HepG2 (cell line): ENCODE measurements around the gene KCNIP3. TPM values are rescaled to one million over a fixed set of nuclear protein-coding genes. Genes with fewer than 3 reads are reported as not detected.

Source experiments
- ELF3 ChIP-seq: IDR thresholded peaks from 2 replicates; pipeline ENCODE4 v1.6.1; 2016; ENCODE audit warnings: missing genetic modification reagents, missing compliant biosample characterization
- HNF4G ChIP-seq, 2 experiments: sonication (generic) in 1 of 2; formaldehyde crosslinking in 1 of 2; IDR thresholded peaks; 2 replicates each; pipeline versions ENCODE4 v1.4.0 to v1.6.1; 2011 to 2020; ENCODE audit warnings: borderline replicate concordance in 2 of 2, low read depth in 2 of 2, mild to moderate bottlenecking in 2 of 2, low read length in 1 of 2, missing genetic modification reagents in 1 of 2, moderate library complexity in 1 of 2
- HOXA3 ChIP-seq: sonication (generic); formaldehyde crosslinking; IDR thresholded peaks from 2 replicates; pipeline ENCODE4 v1.5.0; 2020; ENCODE audit warnings: missing genetic modification reagents
- KDM3A ChIP-seq: IDR thresholded peaks from 2 replicates; pipeline ENCODE4 v1.6.1; 2018; ENCODE audit warnings: low read depth, missing compliant biosample characterization
- NKX3-1 ChIP-seq: sonication (generic); formaldehyde crosslinking; IDR thresholded peaks from 2 replicates; pipeline ENCODE4 v1.5.0; 2020; ENCODE audit warnings: missing genetic modification reagents
- NR2F2 ChIP-seq: IDR thresholded peaks from 2 replicates; pipeline ENCODE4 v1.6.1; 2012; ENCODE audit warnings: low read depth, inconsistent platforms, borderline replicate concordance
- PAWR ChIP-seq: sonication (generic); formaldehyde crosslinking; IDR thresholded peaks from 2 replicates; pipeline ENCODE4 v1.4.0; 2020; ENCODE audit warnings: missing genetic modification reagents, mild to moderate bottlenecking, borderline replicate concordance
- PHF21A ChIP-seq: sonication (generic); formaldehyde crosslinking; IDR thresholded peaks from 2 replicates; pipeline ENCODE4 v1.5.0; 2020; ENCODE audit warnings: mild to moderate bottlenecking, missing genetic modification reagents
- POGZ ChIP-seq: sonication (generic); formaldehyde crosslinking; IDR thresholded peaks from 2 replicates; pipeline ENCODE4 v1.4.0; 2020; ENCODE audit warnings: mild to moderate bottlenecking, missing genetic modification reagents
- REPIN1 ChIP-seq: sonication (generic); formaldehyde crosslinking; IDR thresholded peaks from 2 replicates; pipeline ENCODE4 v1.8.0; 2022; ENCODE audit warnings: missing genetic modification reagents, low read depth, mild to moderate bottlenecking, borderline replicate concordance
- TAF1 ChIP-seq: sonication (generic); formaldehyde crosslinking; IDR thresholded peaks from 2 replicates; pipeline ENCODE4 v1.4.0; 2020; ENCODE audit warnings: missing genetic modification reagents
- ZFP36L2 ChIP-seq: sonication (generic); formaldehyde crosslinking; IDR thresholded peaks from 2 replicates; pipeline ENCODE4 v1.4.0; 2020; ENCODE audit warnings: missing genetic modification reagents
- ZNF292 ChIP-seq: sonication (generic); formaldehyde crosslinking; IDR thresholded peaks from 2 replicates; pipeline ENCODE4 v1.8.1; 2022; ENCODE audit warnings: mild to moderate bottlenecking, low read depth, missing genetic modification reagents, borderline replicate concordance
- ZNF614 ChIP-seq: IDR thresholded peaks from 2 replicates; pipeline ENCODE4 v1.6.1; 2018; ENCODE audit warnings: missing biosample characterization, missing genetic modification reagents, inconsistent platforms, borderline replicate concordance
- ZNF7 ChIP-seq: IDR thresholded peaks from 2 replicates; pipeline ENCODE4 v1.6.1; 2016; ENCODE audit warnings: missing biosample characterization, missing genetic modification reagents
- ZNF746 ChIP-seq: sonication (generic); formaldehyde crosslinking; IDR thresholded peaks from 2 replicates; pipeline ENCODE4 v1.8.0; 2022; ENCODE audit warnings: mild to moderate bottlenecking, missing genetic modification reagents
- polyA plus RNA-seq, 8 experiments: library from polyadenylated mRNA; depleted of rRNA in 3 of 8; stranded (reverse) in 7 of 8; unstranded in 1 of 8; fragments of >200 nt; fragmentation: Illumina TruSeq in 4 of 8; extraction: Trizol in 4 of 8; gene quantifications; 2 replicates each; pipeline versions ENCODE4 v1.2.1 to v1.2.3, GENCODE V29; 2011 to 2016; ENCODE audit warnings: low read depth in 4 of 8, missing spikeins in 1 of 8, mixed read lengths in 1 of 8; ENCODE audit not compliant: insufficient read depth in 1 of 8
- total RNA-seq, 5 experiments: library from RNA; depleted of rRNA; stranded (reverse); fragments of >200 nt; fragmentation: Illumina TruSeq; extraction: Trizol; gene quantifications; 2 replicates each; pipeline ENCODE4 v1.2.3, GENCODE V29; 2016; ENCODE audit warnings: low read depth in 1 of 5
- TF ChIP-seq, protein P1 (sequence below), 2 experiments: sonication (generic) in 1 of 2; formaldehyde crosslinking in 1 of 2; IDR thresholded peaks; 2 replicates each; pipeline versions ENCODE4 v1.4.0 to v1.6.1; 2016 to 2020; ENCODE audit warnings: borderline replicate concordance in 1 of 2, low read depth in 1 of 2, mild to moderate bottlenecking in 1 of 2, missing genetic modification reagents in 1 of 2
- TF ChIP-seq, protein P2 (sequence below): sonication (generic); formaldehyde crosslinking; IDR thresholded peaks from 2 replicates; pipeline ENCODE4 v1.4.0; 2020; ENCODE audit warnings: missing genetic modification reagents, borderline replicate concordance
- TF ChIP-seq, protein P3 (sequence below): IDR thresholded peaks from 2 replicates; pipeline ENCODE4 v1.6.1; 2012; ENCODE audit warnings: low read depth, low read length, improper control_type of control experiment
- TF ChIP-seq, protein P4 (sequence below): sonication (generic); formaldehyde crosslinking; IDR thresholded peaks from 2 replicates; pipeline ENCODE4 v1.4.0; 2020; ENCODE audit warnings: missing genetic modification reagents, low read depth, mild to moderate bottlenecking, borderline replicate concordance

KCNIP3 gene
- total and polyA plus RNA-seq, 2 of the 13 experiments (the other 11 are each of a cell fraction or from before 2014, with no cell fraction given) = not detected

DNA sequence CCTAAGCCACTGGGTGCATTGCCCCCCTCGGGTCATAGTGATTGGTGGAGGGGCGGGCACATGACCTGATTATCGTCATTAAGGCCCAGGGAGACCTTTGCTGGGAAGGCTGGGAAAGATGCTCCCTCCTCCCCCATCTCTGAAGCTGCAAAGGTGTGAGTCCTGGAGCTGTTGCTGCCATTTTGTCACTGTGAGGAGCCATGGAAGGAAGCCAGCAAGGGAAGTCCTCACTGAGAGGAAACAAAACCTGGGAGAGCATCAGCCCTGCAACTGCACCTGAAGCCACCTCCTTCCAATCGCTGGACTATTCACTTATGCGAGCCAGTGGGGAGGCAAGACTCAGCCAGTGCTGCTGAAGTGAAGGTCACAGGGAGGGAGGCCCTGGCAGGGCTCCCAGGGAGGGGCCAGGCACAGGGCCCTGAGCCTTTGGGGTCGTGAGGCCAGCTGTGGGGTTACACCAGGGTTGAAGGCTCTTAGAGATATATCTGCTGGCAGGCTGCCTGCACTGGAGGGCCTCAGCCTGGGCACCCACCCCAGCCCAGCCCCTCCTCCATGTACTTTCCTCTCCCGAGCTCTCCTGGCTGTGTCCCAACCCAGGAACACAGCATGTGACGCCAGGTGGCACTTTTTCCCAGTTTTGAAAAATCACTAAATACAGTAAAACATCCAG lies 94.6 kb downstream of the KCNIP3 start (continued):
- TF ChIP-seq, protein P1, sequence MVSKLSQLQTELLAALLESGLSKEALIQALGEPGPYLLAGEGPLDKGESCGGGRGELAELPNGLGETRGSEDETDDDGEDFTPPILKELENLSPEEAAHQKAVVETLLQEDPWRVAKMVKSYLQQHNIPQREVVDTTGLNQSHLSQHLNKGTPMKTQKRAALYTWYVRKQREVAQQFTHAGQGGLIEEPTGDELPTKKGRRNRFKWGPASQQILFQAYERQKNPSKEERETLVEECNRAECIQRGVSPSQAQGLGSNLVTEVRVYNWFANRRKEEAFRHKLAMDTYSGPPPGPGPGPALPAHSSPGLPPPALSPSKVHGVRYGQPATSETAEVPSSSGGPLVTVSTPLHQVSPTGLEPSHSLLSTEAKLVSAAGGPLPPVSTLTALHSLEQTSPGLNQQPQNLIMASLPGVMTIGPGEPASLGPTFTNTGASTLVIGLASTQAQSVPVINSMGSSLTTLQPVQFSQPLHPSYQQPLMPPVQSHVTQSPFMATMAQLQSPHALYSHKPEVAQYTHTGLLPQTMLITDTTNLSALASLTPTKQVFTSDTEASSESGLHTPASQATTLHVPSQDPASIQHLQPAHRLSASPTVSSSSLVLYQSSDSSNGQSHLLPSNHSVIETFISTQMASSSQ (IDR thresholded peaks at IDR 0.05; ENCODE audit: low read depth) = no peak
- TF ChIP-seq, protein P1 (CRISPR knock-in tag; IDR thresholded peaks at IDR 0.05; ENCODE audit: borderline replicate concordance) = no peak
- no peak for TF ChIP-seq NKX3-1 (CRISPR knock-in tag)
- peak; percentile 70; the same call in 1 of the 2 replicates for TF ChIP-seq PHF21A (CRISPR knock-in tag)
- TF ChIP-seq HOXA3 (CRISPR knock-in tag) = peak; percentile 60
- 0 out of 2 replicates have a peak, but pooled peaks have one; percentile 10 for TF ChIP-seq ELF3 (CRISPR knock-in tag)
- peak; percentile 68 for TF ChIP-seq ZNF292
- no peak; the same call in 1 of the 2 replicates for TF ChIP-seq HNF4G (IDR thresholded peaks at IDR 0.05; ENCODE audit: borderline replicate concordance, low read depth, low read length)
- 0 out of 2 replicates have a peak, but pooled peaks have one; percentile 26 for TF ChIP-seq HNF4G (CRISPR knock-in tag; IDR thresholded peaks at IDR 0.05; ENCODE audit: borderline replicate concordance, low read depth)
- TF ChIP-seq REPIN1 = peak; percentile 87; the same call in 1 of the 2 replicates
- 0 out of 2 replicates have a peak, but pooled peaks have one; percentile 62 for TF ChIP-seq NR2F2
- TF ChIP-seq PAWR (CRISPR knock-in tag) = no peak
- no peak for TF ChIP-seq ZFP36L2 (CRISPR knock-in tag)
- TF ChIP-seq, protein P2, sequence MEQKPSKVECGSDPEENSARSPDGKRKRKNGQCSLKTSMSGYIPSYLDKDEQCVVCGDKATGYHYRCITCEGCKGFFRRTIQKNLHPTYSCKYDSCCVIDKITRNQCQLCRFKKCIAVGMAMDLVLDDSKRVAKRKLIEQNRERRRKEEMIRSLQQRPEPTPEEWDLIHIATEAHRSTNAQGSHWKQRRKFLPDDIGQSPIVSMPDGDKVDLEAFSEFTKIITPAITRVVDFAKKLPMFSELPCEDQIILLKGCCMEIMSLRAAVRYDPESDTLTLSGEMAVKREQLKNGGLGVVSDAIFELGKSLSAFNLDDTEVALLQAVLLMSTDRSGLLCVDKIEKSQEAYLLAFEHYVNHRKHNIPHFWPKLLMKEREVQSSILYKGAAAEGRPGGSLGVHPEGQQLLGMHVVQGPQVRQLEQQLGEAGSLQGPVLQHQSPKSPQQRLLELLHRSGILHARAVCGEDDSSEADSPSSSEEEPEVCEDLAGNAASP (CRISPR knock-in tag) = peak; percentile 74; the same call in 1 of the 2 replicates
- TF ChIP-seq, protein P3, sequence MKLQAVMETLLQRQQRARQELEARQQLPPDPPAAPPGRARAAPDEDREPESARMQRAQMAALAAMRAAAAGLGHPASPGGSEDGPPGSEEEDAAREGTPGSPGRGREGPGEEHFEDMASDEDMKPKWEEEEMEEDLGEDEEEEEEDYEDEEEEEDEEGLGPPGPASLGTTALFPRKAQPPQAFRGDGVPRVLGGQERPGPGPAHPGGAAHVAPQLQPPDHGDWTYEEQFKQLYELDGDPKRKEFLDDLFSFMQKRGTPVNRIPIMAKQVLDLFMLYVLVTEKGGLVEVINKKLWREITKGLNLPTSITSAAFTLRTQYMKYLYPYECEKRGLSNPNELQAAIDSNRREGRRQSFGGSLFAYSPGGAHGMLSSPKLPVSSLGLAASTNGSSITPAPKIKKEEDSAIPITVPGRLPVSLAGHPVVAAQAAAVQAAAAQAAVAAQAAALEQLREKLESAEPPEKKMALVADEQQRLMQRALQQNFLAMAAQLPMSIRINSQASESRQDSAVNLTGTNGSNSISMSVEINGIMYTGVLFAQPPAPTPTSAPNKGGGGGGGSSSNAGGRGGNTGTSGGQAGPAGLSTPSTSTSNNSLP = no peak
- TF ChIP-seq ZNF614 (CRISPR knock-in tag) = no peak
- no peak; the same call in 1 of the 2 replicates for TF ChIP-seq TAF1 (CRISPR knock-in tag)
- TF ChIP-seq ZNF7 = no peak
- TF ChIP-seq KDM3A (CRISPR knock-in tag) = no peak; the same call in 1 of the 2 replicates
- TF ChIP-seq ZNF746 = 0 out of 2 replicates have a peak, but pooled peaks have one; percentile 50
- 0 out of 2 replicates have a peak, but pooled peaks have one; percentile 21 for TF ChIP-seq POGZ (CRISPR knock-in tag)
- TF ChIP-seq, protein P4, sequence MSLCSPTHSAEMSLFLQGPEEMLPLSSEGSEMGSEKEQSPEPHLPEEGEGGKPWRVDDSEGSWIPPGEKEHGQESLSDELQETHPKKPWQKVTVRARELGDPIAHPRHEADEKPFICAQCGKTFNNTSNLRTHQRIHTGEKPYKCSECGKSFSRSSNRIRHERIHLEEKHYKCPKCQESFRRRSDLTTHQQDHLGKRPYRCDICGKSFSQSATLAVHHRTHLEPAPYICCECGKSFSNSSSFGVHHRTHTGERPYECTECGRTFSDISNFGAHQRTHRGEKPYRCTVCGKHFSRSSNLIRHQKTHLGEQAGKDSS (CRISPR knock-in tag) = peak; percentile 57; the same call in 1 of the 2 replicates
